PC-9 (cell line): ENCODE measurements around the gene EIF2S1.

ENCODE experiments used
- EZH2 ChIP-seq: fragments of 200-600 bp; sonication (generic); IDR thresholded peaks from 2 replicates; pipeline ENCODE4 v1.8.0; 2017; ENCODE audit warnings: antibody characterized with exemption, low read depth
- TF ChIP-seq, protein P1 (sequence below): fragments of 200-600 bp; sonication (generic); conservative IDR thresholded peaks from 2 replicates; pipeline ENCODE4 v1.6.1; 2017; ENCODE audit warnings: mixed run types, antibody characterized with exemption, mild to moderate bottlenecking, moderate library complexity

DNA sequence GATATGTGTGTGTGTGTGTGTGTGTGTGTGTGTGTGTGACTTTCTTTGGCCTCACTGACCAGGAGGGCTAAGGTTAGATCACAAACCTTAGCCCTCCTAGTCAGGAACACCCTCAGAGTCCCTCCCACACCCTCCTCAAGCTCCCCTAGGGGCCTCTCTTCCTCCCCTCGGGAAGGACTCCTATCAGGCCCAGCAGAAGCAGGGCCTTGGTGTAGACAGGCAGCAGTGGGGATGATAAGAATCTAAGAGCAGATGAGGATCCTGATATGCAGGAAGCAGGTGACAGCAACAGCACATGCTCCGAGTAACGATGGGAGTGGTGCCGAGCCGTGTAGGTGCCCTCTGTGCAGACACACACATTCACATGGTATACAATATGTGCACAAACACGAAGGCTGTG, 31.1 kb downstream of the EIF2S1 start:
- TF ChIP-seq, protein P1, sequence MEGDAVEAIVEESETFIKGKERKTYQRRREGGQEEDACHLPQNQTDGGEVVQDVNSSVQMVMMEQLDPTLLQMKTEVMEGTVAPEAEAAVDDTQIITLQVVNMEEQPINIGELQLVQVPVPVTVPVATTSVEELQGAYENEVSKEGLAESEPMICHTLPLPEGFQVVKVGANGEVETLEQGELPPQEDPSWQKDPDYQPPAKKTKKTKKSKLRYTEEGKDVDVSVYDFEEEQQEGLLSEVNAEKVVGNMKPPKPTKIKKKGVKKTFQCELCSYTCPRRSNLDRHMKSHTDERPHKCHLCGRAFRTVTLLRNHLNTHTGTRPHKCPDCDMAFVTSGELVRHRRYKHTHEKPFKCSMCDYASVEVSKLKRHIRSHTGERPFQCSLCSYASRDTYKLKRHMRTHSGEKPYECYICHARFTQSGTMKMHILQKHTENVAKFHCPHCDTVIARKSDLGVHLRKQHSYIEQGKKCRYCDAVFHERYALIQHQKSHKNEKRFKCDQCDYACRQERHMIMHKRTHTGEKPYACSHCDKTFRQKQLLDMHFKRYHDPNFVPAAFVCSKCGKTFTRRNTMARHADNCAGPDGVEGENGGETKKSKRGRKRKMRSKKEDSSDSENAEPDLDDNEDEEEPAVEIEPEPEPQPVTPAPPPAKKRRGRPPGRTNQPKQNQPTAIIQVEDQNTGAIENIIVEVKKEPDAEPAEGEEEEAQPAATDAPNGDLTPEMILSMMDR: no peak
- TF ChIP-seq EZH2: no peak
